Natural killer cell (primary cell): Measurements from ENCODE around the gene PLEKHH1. TPM values are rescaled to one million over a fixed set of nuclear protein-coding genes. Genes with fewer than 3 reads are reported as not detected.

Source experiments
- ATAC-seq, 3 donors: fragments of 150-1000 bp in 2 of 3; fragments of 200-7000 bp in 1 of 3; cut with Tn5 transposase; 1 replicate in 1 of 3; 2 replicates in 2 of 3; pipeline ENCODE4 v1.10.0; 2021; ENCODE audit warnings: mild to moderate bottlenecking in 2 of 3, moderate library complexity in 2 of 3
- DNase-seq, 2 donors: peaks; one replicate each; pipeline versions ENCODE4 v3.0.0 to v3.0.0-alpha.2; 2013 to 2021; ENCODE audit warnings: mixed read lengths in 1 of 2
- H3K27ac ChIP-seq: one replicate; pipeline ENCODE4 v1.5.1; 2013; ENCODE audit warnings: mild to moderate bottlenecking, low read length
- H3K27me3 ChIP-seq: one replicate; pipeline ENCODE4 v1.6.1; 2013; ENCODE audit warnings: low read length; ENCODE audit not compliant: control insufficient read depth, insufficient read depth
- H3K36me3 ChIP-seq: one replicate; pipeline ENCODE4 v1.6.1; 2013; ENCODE audit warnings: low read length; ENCODE audit not compliant: control insufficient read depth, insufficient read depth
- H3K4me1 ChIP-seq: one replicate; pipeline ENCODE4 v1.6.1; 2013; ENCODE audit warnings: low read length; ENCODE audit not compliant: control insufficient read depth, insufficient read depth
- H3K4me3 ChIP-seq: one replicate; pipeline ENCODE4 v1.5.1; 2013; ENCODE audit warnings: low read length
- H3K9me3 ChIP-seq: one replicate; pipeline ENCODE4 v1.6.1; 2013; ENCODE audit warnings: low read length; ENCODE audit not compliant: control insufficient read depth, insufficient read depth
- H3K27ac Mint-ChIP-seq, 2 donors: one replicate each; pipeline ENCODE4 v1.8.0; 2022; ENCODE audit warnings: mild to moderate bottlenecking in 2 of 2, mixed read lengths in 2 of 2, moderate library complexity in 1 of 2
- H3K27me3 Mint-ChIP-seq, 2 donors: one replicate each; pipeline ENCODE4 v1.8.0; 2022; ENCODE audit warnings: low read depth in 2 of 2, mixed read lengths in 2 of 2
- H3K36me3 Mint-ChIP-seq: one replicate; pipeline ENCODE4 v1.8.0; 2022; ENCODE audit warnings: mixed read lengths
- H3K4me1 Mint-ChIP-seq, 2 donors: one replicate each; pipeline ENCODE4 v1.8.0; 2022; ENCODE audit warnings: mixed read lengths in 2 of 2
- H3K4me3 Mint-ChIP-seq: one replicate; pipeline ENCODE4 v1.8.0; 2022; ENCODE audit warnings: mild to moderate bottlenecking, moderate library complexity, mixed read lengths
- H3K9me3 Mint-ChIP-seq, 2 donors: one replicate each; pipeline ENCODE4 v1.8.0; 2022; ENCODE audit warnings: mixed read lengths in 2 of 2
- CTCF ChIP-seq: fragments of 200-600 bp; IDR thresholded peaks from one replicate; pipeline ENCODE4 v1.8.0; 2022; ENCODE audit warnings: antibody characterized with exemption
- WGBS: methylation state at CpG from one replicate; pipeline ENCODE4 v1.1.7; 2013; ENCODE audit warnings: missing lambda C conversion rate; ENCODE audit not compliant: insufficient coverage; 5-methylcytosine and 5-hydroxymethylcytosine counted together
- intact Hi-C: fragments of 100-400 bp; cut with micrococcal nuclease; formaldehyde crosslinking; loops from one replicate; pipeline ENCODE4 v1.14.2; 2022
- total RNA-seq, 4 donors: library from RNA; stranded (reverse); fragments of 120-200 nt in 1 of 4; gene quantifications; one replicate each; pipeline versions ENCODE4 v1.2.3 to v1.2.4, GENCODE V29; 2013 to 2022

Gene PLEKHH1
- total RNA-seq, 3 donors from 2014 or later (not counting 1 experiment from before 2014, with no cell fraction given) = not detected

- Histone ChIP-seq H3K9me3 (no peaks in the 10 kb centered on the region), H3K27ac (no peak overlapping the region), H3K4me3 (no peak overlapping the region), H3K36me3 (no peaks in the 10 kb centered on the region), H3K27me3 (no peaks in the 10 kb centered on the region), H3K4me1 (no peaks in the 10 kb centered on the region)
- 80% methylated on average over 14 of the region's 14 CpGs for WGBS
- H3K27ac Mint-ChIP-seq = no peak overlapping the region
- ATAC-seq = no peak
- H3K4me1 Mint-ChIP-seq = no peaks in the 10 kb centered on the region
- H3K4me3 Mint-ChIP-seq = no peak overlapping the region
- peaks cover under 1 to 4% of the 10 kb centered on the region in 2 donors for H3K27me3 Mint-ChIP-seq
- H3K9me3 Mint-ChIP-seq = no peaks in the 10 kb centered on the region
- no peak for DNase-seq
- no peaks in the 10 kb centered on the region for H3K36me3 Mint-ChIP-seq
- intact Hi-C loops = no loop called here
- TF ChIP-seq CTCF = no peak
Observed at GRCh38 chr14:67562025-67562775, 29.1 kb downstream of the PLEKHH1 start.

DNA sequence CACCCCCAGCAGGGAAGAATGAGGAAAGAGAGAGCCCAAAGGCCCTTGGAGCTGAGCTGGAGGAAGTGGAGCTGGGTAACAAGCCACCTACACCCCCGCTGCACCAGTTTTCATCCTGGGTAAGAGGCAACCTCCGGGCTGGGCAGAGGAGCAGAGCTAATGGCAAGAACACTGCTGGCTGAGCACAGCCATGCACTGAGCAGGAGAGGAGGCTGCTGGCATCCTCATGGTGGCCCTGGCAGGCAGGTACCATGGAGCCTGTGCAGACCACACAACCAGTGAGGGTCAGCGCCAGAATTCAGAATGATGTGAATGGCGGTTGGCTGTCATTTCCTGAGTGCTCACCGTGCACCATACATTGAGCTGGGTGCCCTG is 29.7 kb downstream of the PLEKHH1 start:
- intact Hi-C loops = no loop called here
- DNase-seq = no peak
- H3K4me1 ChIP-seq = no peaks in the 10 kb centered on the region
- Mint-ChIP-seq H3K36me3 (no peaks in the 10 kb centered on the region), H3K4me3 (no peak overlapping the region), H3K9me3 (no peaks in the 10 kb centered on the region), H3K27me3 (peaks cover 0 to 6% of the 10 kb centered on the region in 2 donors), H3K4me1 (no peaks in the 10 kb centered on the region), H3K27ac (no peak overlapping the region)
- no peaks in the 10 kb centered on the region for H3K9me3 ChIP-seq
- H3K27me3 ChIP-seq = no peaks in the 10 kb centered on the region
- no peaks in the 10 kb centered on the region for H3K36me3 ChIP-seq
- H3K4me3 ChIP-seq = no peak overlapping the region
- TF ChIP-seq CTCF = no peak
- ATAC-seq = no peak
- no peak overlapping the region for H3K27ac ChIP-seq
- 93% methylated on average over 5 of the region's 5 CpGs for WGBS

DNA sequence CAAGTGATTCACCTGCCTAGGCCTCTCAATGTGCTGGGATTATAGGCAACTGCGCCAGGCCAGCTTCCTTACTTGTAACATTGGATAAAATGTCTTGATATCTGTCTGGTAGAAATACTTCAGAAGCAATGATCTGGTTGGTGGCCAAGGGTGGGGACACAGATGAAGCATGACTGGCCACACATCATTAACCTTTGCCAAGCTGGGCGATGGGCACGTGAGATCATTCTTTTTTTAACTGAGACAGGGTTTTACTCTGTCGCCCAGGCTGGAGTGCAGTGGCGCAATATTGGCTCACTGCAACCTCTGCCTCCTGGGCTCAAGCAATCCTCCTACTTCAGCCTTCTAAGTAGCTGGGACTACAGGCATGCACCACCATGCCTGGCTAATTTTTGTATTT is 31.1 kb downstream of the PLEKHH1 start:
- intact Hi-C loops = no loop called here
- Histone ChIP-seq H3K4me3 (no peak overlapping the region), H3K36me3 (no peaks in the 10 kb centered on the region), H3K9me3 (no peaks in the 10 kb centered on the region), H3K27ac (no peak overlapping the region), H3K27me3 (no peaks in the 10 kb centered on the region), H3K4me1 (no peaks in the 10 kb centered on the region)
- no peaks in the 10 kb centered on the region for H3K36me3 Mint-ChIP-seq
- H3K27ac Mint-ChIP-seq = no peak overlapping the region
- H3K9me3 Mint-ChIP-seq = no peaks in the 10 kb centered on the region
- TF ChIP-seq CTCF = no peak
- DNase-seq (no peak), ATAC-seq (no peak)
- H3K4me3 Mint-ChIP-seq = no peak overlapping the region
- peaks cover 0 to 6% of the 10 kb centered on the region in 2 donors for H3K27me3 Mint-ChIP-seq
- 87% methylated on average over 5 of the region's 5 CpGs for WGBS
- no peaks in the 10 kb centered on the region for H3K4me1 Mint-ChIP-seq

GRCh38 chr14:67566908-67567307 is 33.8 kb downstream of the PLEKHH1 start:
- peaks cover 11 to 13% of the 10 kb centered on the region in 2 donors for H3K4me1 Mint-ChIP-seq
- no peaks in the 10 kb centered on the region for H3K36me3 ChIP-seq
- H3K27ac ChIP-seq = no peak overlapping the region
- no peaks in the 10 kb centered on the region for H3K9me3 ChIP-seq
- ATAC-seq (no peak), DNase-seq (no peak)
- H3K27ac Mint-ChIP-seq = no peak overlapping the region
- no peaks in the 10 kb centered on the region for H3K27me3 ChIP-seq
- H3K4me3 Mint-ChIP-seq = no peak overlapping the region
- no peaks in the 10 kb centered on the region for H3K36me3 Mint-ChIP-seq
- no peaks in the 10 kb centered on the region for H3K9me3 Mint-ChIP-seq
- peaks cover 0 to 9% of the 10 kb centered on the region in 2 donors for H3K27me3 Mint-ChIP-seq
- H3K4me3 ChIP-seq = no peak overlapping the region
- intact Hi-C loops = no loop called here
- TF ChIP-seq CTCF = no peak
- WGBS = 100% methylated on average over 2 of the region's 6 CpGs
- no peaks in the 10 kb centered on the region for H3K4me1 ChIP-seq
